Measurements from ENCODE around the gene PKHD1.

DNA sequence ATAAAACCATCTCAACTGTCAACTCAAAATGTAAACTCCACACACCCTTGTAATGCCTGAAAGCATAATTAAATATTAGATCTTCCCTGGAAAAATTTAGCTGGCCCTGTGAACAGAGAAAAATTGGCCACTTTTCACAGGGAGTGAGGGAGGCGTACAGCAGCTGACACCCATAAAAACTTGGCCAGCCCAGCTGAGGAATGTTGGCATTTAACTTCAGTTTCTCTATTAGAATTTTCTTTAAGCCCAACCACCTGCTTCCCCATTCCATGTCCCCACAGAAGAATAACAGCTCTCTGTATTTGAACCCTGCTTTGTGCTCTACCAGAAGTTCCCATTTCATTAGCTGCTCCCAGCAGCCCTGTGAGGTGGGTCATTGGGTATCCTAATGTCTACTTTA is 41.0 kb downstream of the PKHD1 start:
- no peak for TF ChIP-seq CTCF (IDR thresholded peaks at IDR 0.05; ENCODE audit: low read length)
- TF ChIP-seq EZH2 (IDR thresholded peaks at IDR 0.05; ENCODE audit: borderline replicate concordance, low read length): no peak

All from OCI-LY1 (cell line).